Body of pancreas (tissue), 4 donors: Measurements from ENCODE around the gene IQCK.

Experiments used
- POLR2A ChIP-seq, 3 donors: fragments of 450-650 bp; IDR thresholded peaks; one replicate each; pipeline ENCODE4 v1.6.1; 2016; ENCODE audit warnings: antibody characterized with exemption in 3 of 3, mild to moderate bottlenecking in 2 of 3
- TF ChIP-seq, protein P1 (sequence below), 7 experiments: fragments of 450-650 bp in 4 of 7; fragments of 200-600 bp in 3 of 7; sonication (generic) in 3 of 7; IDR thresholded peaks; one replicate each; pipeline ENCODE4 v1.5.1; 2016 to 2019; ENCODE audit warnings: antibody characterized with exemption in 7 of 7

GRCh38 chr16:19848756-19849155, 130.7 kb downstream of the IQCK start:
- TF ChIP-seq, protein P1, sequence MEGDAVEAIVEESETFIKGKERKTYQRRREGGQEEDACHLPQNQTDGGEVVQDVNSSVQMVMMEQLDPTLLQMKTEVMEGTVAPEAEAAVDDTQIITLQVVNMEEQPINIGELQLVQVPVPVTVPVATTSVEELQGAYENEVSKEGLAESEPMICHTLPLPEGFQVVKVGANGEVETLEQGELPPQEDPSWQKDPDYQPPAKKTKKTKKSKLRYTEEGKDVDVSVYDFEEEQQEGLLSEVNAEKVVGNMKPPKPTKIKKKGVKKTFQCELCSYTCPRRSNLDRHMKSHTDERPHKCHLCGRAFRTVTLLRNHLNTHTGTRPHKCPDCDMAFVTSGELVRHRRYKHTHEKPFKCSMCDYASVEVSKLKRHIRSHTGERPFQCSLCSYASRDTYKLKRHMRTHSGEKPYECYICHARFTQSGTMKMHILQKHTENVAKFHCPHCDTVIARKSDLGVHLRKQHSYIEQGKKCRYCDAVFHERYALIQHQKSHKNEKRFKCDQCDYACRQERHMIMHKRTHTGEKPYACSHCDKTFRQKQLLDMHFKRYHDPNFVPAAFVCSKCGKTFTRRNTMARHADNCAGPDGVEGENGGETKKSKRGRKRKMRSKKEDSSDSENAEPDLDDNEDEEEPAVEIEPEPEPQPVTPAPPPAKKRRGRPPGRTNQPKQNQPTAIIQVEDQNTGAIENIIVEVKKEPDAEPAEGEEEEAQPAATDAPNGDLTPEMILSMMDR (IDR thresholded peaks at IDR 0.05), result no peak
- no peak for TF ChIP-seq POLR2A (IDR thresholded peaks at IDR 0.05)
